ENCODE results near the gene NUP210L. TPM values are rescaled to one million over a fixed set of nuclear protein-coding genes. Genes with fewer than 3 reads are reported as not detected.
A peak's percentile ranks its signal among the peaks of the same experiment; 100 is the strongest.

Gene NUP210L
- total and polyA plus RNA-seq, 2 of the 13 experiments (the other 11 are each of a cell fraction or from before 2014, with no cell fraction given) = not detected

GRCh38 chr1:153977250-153978240 is 177.3 kb downstream of the NUP210L start, which contains the start of gene JTB (continued):
- TF ChIP-seq FOXO4 (CRISPR knock-in tag; conservative IDR thresholded peaks at IDR 0.05) (no peak), ZZZ3 (CRISPR knock-in tag; IDR thresholded peaks at IDR 0.05; ENCODE audit: borderline replicate concordance) (no peak; the same call in 1 of the 2 replicates), RORA (CRISPR knock-in tag; IDR thresholded peaks at IDR 0.05) (no peak), ZNF670 (CRISPR knock-in tag; IDR thresholded peaks at IDR 0.05; ENCODE audit: borderline replicate concordance) (peak; percentile 54; the same call in 1 of the 2 replicates), HDAC2 (CRISPR knock-in tag; IDR thresholded peaks at IDR 0.05) (peak; percentile 77), AKNA (CRISPR knock-in tag; IDR thresholded peaks at IDR 0.05; ENCODE audit: borderline replicate concordance) (no peak), GRHL1 (CRISPR knock-in tag; conservative IDR thresholded peaks at IDR 0.05) (no peak)
- TF ChIP-seq, protein P1, sequence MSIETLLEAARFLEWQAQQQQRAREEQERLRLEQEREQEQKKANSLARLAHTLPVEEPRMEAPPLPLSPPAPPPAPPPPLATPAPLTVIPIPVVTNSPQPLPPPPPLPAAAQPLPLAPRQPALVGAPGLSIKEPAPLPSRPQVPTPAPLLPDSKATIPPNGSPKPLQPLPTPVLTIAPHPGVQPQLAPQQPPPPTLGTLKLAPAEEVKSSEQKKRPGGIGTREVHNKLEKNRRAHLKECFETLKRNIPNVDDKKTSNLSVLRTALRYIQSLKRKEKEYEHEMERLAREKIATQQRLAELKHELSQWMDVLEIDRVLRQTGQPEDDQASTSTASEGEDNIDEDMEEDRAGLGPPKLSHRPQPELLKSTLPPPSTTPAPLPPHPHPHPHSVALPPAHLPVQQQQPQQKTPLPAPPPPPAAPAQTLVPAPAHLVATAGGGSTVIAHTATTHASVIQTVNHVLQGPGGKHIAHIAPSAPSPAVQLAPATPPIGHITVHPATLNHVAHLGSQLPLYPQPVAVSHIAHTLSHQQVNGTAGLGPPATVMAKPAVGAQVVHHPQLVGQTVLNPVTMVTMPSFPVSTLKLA (IDR thresholded peaks at IDR 0.05) = peak; percentile 4; the same call in 1 of the 2 replicates
- TF ChIP-seq, protein P2, sequence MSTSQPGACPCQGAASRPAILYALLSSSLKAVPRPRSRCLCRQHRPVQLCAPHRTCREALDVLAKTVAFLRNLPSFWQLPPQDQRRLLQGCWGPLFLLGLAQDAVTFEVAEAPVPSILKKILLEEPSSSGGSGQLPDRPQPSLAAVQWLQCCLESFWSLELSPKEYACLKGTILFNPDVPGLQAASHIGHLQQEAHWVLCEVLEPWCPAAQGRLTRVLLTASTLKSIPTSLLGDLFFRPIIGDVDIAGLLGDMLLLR (CRISPR knock-in tag; IDR thresholded peaks at IDR 0.05) = peak; percentile 83
- TF ChIP-seq, protein P3, sequence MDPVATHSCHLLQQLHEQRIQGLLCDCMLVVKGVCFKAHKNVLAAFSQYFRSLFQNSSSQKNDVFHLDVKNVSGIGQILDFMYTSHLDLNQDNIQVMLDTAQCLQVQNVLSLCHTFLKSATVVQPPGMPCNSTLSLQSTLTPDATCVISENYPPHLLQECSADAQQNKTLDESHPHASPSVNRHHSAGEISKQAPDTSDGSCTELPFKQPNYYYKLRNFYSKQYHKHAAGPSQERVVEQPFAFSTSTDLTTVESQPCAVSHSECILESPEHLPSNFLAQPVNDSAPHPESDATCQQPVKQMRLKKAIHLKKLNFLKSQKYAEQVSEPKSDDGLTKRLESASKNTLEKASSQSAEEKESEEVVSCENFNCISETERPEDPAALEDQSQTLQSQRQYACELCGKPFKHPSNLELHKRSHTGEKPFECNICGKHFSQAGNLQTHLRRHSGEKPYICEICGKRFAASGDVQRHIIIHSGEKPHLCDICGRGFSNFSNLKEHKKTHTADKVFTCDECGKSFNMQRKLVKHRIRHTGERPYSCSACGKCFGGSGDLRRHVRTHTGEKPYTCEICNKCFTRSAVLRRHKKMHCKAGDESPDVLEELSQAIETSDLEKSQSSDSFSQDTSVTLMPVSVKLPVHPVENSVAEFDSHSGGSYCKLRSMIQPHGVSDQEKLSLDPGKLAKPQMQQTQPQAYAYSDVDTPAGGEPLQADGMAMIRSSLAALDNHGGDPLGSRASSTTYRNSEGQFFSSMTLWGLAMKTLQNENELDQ (CRISPR knock-in tag; IDR thresholded peaks at IDR 0.05; ENCODE audit: borderline replicate concordance) = no peak

All from HepG2 (cell line).